Measurements from ENCODE around the gene MMP28.

MMP28 gene

DNA sequence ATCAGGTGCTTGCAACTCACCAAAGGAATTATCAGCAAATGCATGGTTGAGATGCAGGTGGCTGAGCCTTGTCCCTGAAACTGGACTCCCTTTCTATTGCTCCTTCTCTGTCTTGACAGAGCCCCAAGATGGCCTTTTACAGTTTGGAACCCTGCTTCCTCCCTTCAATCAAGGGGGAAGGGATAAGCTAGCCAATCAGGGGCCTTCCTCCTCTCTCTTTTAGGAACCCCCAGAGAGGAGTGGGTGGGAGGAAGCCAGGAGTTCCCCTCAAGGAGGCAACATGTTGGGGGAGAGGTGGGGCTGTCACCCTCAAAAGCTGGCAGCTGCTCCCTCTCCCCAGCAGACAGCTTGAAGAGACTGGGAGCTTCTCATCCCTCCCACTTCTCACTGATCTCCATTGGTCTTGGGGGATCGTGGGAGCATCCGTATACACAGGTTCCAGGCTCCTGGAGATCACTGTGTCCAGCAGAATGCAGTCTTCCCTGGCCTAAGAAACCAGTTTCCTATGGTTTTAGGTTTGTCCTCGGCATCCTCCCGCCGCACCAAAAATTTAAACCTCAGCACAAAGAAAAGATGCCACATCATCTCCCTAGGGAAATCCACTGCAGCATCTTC, 56.8 kb downstream of the MMP28 start:
- Histone ChIP-seq H3K27ac (ENCODE audit: low read length) (no peak overlapping the region), H3K9me3 (ENCODE audit: insufficient read depth, low read depth, low read length) (peaks cover 8% of the 10 kb centered on the region; the same call in 1 of the 2 replicates), H3K9ac (ENCODE audit: low read depth, low read length) (no peak overlapping the region), H3K27me3 (ENCODE audit: insufficient read depth, low read length) (peaks cover 59% of the 10 kb centered on the region), H3K4me3 (ENCODE audit: low read length) (no peak overlapping the region), H3K36me3 (ENCODE audit: insufficient read depth, low read depth, low read length) (no peaks in the 10 kb centered on the region), H3K4me1 (ENCODE audit: insufficient read depth, low read length) (no peaks in the 10 kb centered on the region)

DNA sequence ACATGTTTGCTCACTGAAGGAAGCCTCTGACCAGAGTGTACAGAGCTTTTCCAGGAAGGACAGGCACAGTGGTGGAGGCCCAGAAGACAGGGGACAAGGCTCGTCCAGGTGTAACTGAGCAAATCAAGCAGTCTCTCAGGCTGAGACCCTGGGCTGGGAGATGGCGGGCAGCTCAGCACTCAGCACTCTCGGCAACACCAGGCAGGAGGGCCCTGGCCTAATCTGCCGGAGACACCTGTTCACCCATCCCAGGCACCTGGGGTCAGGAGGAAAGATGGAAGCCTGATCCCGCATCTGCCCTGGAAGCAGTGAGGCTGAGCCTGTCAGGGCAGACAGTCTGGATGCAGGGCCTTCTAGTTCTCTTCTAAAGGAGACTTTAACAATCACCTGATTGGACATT, 59.2 kb downstream of the MMP28 start:
- peaks cover 44% of the 10 kb centered on the region for H3K27me3 ChIP-seq (ENCODE audit: insufficient read depth, low read length)

GRCh38 chr17:35735036-35735805, 60.2 kb downstream of the MMP28 start:
- 0 out of 2 replicates have a peak, but pooled peaks cover under 1% of the 10 kb centered on the region for H3K9me3 ChIP-seq (ENCODE audit: insufficient read depth, low read depth, low read length)
- peaks cover 43% of the 10 kb centered on the region for H3K27me3 ChIP-seq (ENCODE audit: insufficient read depth, low read length)
- H3K9ac ChIP-seq (ENCODE audit: low read depth, low read length) = no peak overlapping the region
- peaks cover 15% of the 10 kb centered on the region for H3K4me1 ChIP-seq (ENCODE audit: insufficient read depth, low read length)
- no peaks in the 10 kb centered on the region for H3K36me3 ChIP-seq (ENCODE audit: insufficient read depth, low read depth, low read length)
- no peak overlapping the region for H3K27ac ChIP-seq (ENCODE audit: low read length)
- H3K4me3 ChIP-seq (ENCODE audit: low read length) = no peak overlapping the region

More for the DNA sequence above, 59.2 kb downstream of the MMP28 start:
- Histone ChIP-seq H3K4me1 (ENCODE audit: insufficient read depth, low read length) (peaks cover 7% of the 10 kb centered on the region), H3K36me3 (ENCODE audit: insufficient read depth, low read depth, low read length) (no peaks in the 10 kb centered on the region), H3K4me3 (ENCODE audit: low read length) (no peak overlapping the region), H3K9me3 (ENCODE audit: insufficient read depth, low read depth, low read length) (peaks cover 8% of the 10 kb centered on the region; the same call in 1 of the 2 replicates), H3K27ac (ENCODE audit: low read length) (no peak overlapping the region), H3K9ac (ENCODE audit: low read depth, low read length) (no peak overlapping the region)

DNA sequence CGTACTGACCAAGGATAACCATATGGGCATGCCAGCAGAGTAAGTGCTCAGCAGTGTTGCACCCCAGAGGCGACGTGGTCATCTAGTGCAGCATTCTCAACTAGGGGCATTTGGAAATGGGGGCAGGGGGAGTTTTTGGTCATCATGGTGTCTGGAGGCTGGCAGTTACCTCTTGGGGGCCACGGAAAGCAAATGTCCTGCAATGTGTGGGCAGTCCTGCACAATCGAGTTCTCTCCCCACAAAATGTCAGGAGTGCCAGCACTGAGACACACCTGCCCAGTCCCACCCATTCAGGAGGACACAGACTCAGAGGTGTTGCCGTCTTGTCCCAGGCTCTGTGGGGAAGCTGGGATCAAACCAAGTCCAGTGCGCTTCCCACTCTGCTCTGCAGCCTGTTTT, 61.0 kb downstream of the MMP28 start:
- Histone ChIP-seq H3K9me3 (ENCODE audit: insufficient read depth, low read depth, low read length) (no peaks in the 10 kb centered on the region), H3K9ac (ENCODE audit: low read depth, low read length) (no peak overlapping the region), H3K27ac (ENCODE audit: low read length) (no peak overlapping the region), H3K4me3 (ENCODE audit: low read length) (no peak overlapping the region), H3K4me1 (ENCODE audit: insufficient read depth, low read length) (peaks cover 21% of the 10 kb centered on the region), H3K27me3 (ENCODE audit: insufficient read depth, low read length) (peaks cover 35% of the 10 kb centered on the region), H3K36me3 (ENCODE audit: insufficient read depth, low read depth, low read length) (no peaks in the 10 kb centered on the region)

GRCh38 chr17:35733366-35733765, 62.1 kb downstream of the MMP28 start:
- Histone ChIP-seq H3K9ac (ENCODE audit: low read depth, low read length) (no peak overlapping the region), H3K36me3 (ENCODE audit: insufficient read depth, low read depth, low read length) (no peaks in the 10 kb centered on the region), H3K9me3 (ENCODE audit: insufficient read depth, low read depth, low read length) (no peaks in the 10 kb centered on the region), H3K27ac (ENCODE audit: low read length) (no peak overlapping the region), H3K27me3 (ENCODE audit: insufficient read depth, low read length) (peaks cover 25% of the 10 kb centered on the region), H3K4me3 (ENCODE audit: low read length) (no peak overlapping the region), H3K4me1 (ENCODE audit: insufficient read depth, low read length) (peaks cover 30% of the 10 kb centered on the region)

- Histone ChIP-seq H3K9ac (ENCODE audit: low read depth, low read length) (peak overlapping the region; percentile 51; the same call in 1 of the 2 replicates), H3K27ac (ENCODE audit: low read length) (no peak overlapping the region), H3K4me1 (ENCODE audit: insufficient read depth, low read length) (peaks cover 32% of the 10 kb centered on the region), H3K27me3 (ENCODE audit: insufficient read depth, low read length) (peaks cover 19% of the 10 kb centered on the region), H3K36me3 (ENCODE audit: insufficient read depth, low read depth, low read length) (no peaks in the 10 kb centered on the region), H3K4me3 (ENCODE audit: low read length) (peak overlapping the region; percentile 81), H3K9me3 (ENCODE audit: insufficient read depth, low read depth, low read length) (no peaks in the 10 kb centered on the region)
These were observed 62.7 kb downstream of the MMP28 start for GRCh38 chr17:35732806-35733136.

GRCh38 chr17:35731917-35732805, 63.3 kb downstream of the MMP28 start:
- Histone ChIP-seq H3K27me3 (ENCODE audit: insufficient read depth, low read length) (peaks cover 18% of the 10 kb centered on the region), H3K9ac (ENCODE audit: low read depth, low read length) (peak overlapping the region; percentile 51; the same call in 1 of the 2 replicates), H3K4me3 (ENCODE audit: low read length) (peak overlapping the region; percentile 81), H3K4me1 (ENCODE audit: insufficient read depth, low read length) (peaks cover 32% of the 10 kb centered on the region), H3K9me3 (ENCODE audit: insufficient read depth, low read depth, low read length) (no peaks in the 10 kb centered on the region), H3K36me3 (ENCODE audit: insufficient read depth, low read depth, low read length) (no peaks in the 10 kb centered on the region), H3K27ac (ENCODE audit: low read length) (no peak overlapping the region)

DNA sequence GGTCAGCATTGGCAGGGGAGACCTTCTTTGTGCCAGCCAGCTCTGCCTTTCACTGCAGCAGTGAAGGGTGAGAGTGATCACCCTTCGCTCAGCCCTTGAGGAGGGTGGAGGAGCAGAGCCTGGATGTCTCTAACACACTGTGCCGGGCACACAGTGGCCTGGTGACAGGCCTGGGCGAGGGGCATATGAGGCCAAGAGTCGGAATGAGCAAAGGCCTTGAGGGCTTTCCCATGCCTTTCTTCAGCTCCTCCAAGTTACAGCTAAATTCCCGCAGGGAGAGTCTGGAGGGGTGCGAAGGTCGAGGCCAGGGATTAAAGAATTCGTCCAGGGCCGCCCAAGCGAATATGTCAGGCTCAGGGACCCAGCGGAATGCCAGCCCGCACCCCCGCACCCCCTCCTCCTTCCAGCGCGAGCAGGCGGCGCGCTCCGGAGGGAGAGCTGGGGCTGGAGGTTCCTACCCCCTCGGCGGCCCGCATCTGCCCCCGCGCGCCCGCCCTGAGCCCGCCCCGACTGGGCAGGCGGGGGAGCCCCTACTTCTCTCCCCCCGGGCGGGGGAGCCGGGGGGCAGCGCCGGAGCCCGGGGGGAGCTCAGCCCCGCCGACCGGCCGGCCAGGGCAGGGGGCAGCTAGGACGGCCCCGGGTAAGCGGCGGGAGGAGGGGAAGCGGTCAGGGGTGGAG, 64.1 kb downstream of the MMP28 start, which contains the start of gene RASL10B:
RASL10B (plus strand) TSS at position 401 of the 678 bp plus-strand sequence. CDS start 3,546 bp downstream, outside the sequence.
- Histone ChIP-seq H3K36me3 (ENCODE audit: insufficient read depth, low read depth, low read length) (peaks cover 1% of the 10 kb centered on the region; the same call in 1 of the 2 replicates), H3K4me3 (ENCODE audit: low read length) (peak within 1 kb of the TSS; percentile 81), H3K27ac (ENCODE audit: low read length) (no peak within 1 kb of the TSS), H3K27me3 (ENCODE audit: insufficient read depth, low read length) (peaks cover 18% of the 10 kb centered on the region), H3K9me3 (ENCODE audit: insufficient read depth, low read depth, low read length) (no peaks in the 10 kb centered on the region), H3K9ac (ENCODE audit: low read depth, low read length) (peak within 1 kb of the TSS; percentile 51; the same call in 1 of the 2 replicates), H3K4me1 (ENCODE audit: insufficient read depth, low read length) (peaks cover 32% of the 10 kb centered on the region)

GRCh38 chr17:35730400-35731005, 64.9 kb downstream of the MMP28 start:
- Histone ChIP-seq H3K27ac (ENCODE audit: low read length) (no peak overlapping the region), H3K4me1 (ENCODE audit: insufficient read depth, low read length) (peaks cover 32% of the 10 kb centered on the region), H3K9ac (ENCODE audit: low read depth, low read length) (no peak overlapping the region), H3K36me3 (ENCODE audit: insufficient read depth, low read depth, low read length) (peaks cover 7% of the 10 kb centered on the region), H3K9me3 (ENCODE audit: insufficient read depth, low read depth, low read length) (no peaks in the 10 kb centered on the region), H3K4me3 (ENCODE audit: low read length) (peak overlapping the region; percentile 65; the same call in 1 of the 2 replicates), H3K27me3 (ENCODE audit: insufficient read depth, low read length) (peaks cover 18% of the 10 kb centered on the region)

DNA sequence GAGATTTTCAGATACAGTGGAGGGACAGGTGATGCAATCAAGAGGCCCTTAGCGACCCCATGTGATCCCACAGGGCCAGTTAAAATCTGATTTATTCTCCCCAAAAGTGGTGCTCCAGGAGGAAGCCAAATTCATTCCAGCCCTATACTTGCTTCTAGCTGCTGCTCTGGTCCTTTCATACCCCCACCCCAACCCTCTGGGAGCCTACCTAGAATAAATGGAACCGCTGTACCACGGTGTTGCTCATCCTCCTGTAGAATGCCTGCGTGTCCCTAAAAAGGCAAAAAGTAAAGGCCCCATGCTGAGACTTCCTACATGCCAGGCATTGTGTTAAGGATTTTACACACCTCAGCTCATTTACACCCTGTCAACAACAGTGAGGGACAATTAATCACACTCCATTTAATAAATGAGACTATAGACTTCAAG, 66.0 kb downstream of the MMP28 start:
- Histone ChIP-seq H3K4me1 (ENCODE audit: insufficient read depth, low read length) (peaks cover 32% of the 10 kb centered on the region), H3K27me3 (ENCODE audit: insufficient read depth, low read length) (peaks cover 18% of the 10 kb centered on the region), H3K9ac (ENCODE audit: low read depth, low read length) (0 out of 2 replicates have a peak overlapping the region, but pooled peaks have one; percentile 38), H3K36me3 (ENCODE audit: insufficient read depth, low read depth, low read length) (peaks cover 18% of the 10 kb centered on the region), H3K9me3 (ENCODE audit: insufficient read depth, low read depth, low read length) (no peaks in the 10 kb centered on the region), H3K4me3 (ENCODE audit: low read length) (no peak overlapping the region), H3K27ac (ENCODE audit: low read length) (no peak overlapping the region)

Data from iPS-20b (cell line).